Naive thymus-derived CD4-positive, alpha-beta T cell (primary cell): Measurements from ENCODE around the gene KDELR3. TPM values are rescaled to one million over a fixed set of nuclear protein-coding genes. Genes with fewer than 3 reads are reported as not detected.

Experiments used
- ATAC-seq: fragments of 150-1000 bp; cut with Tn5 transposase; 2 replicates; pipeline ENCODE4 v1.10.0; 2021; ENCODE audit warnings: mild to moderate bottlenecking, moderate library complexity
- CTCF ChIA-PET: fragments of 350-600 bp; sonication (Branson Sonifier 250); formaldehyde crosslinking; loops from one replicate; lab custom pipeline; 2021; ENCODE audit warnings: antibody characterized with exemption; lab: Charles Lee
- POLR2A ChIA-PET: fragments of 350-600 bp; sonication (Branson Sonifier 250); formaldehyde crosslinking; loops from one replicate; lab custom pipeline; 2021; ENCODE audit warnings: antibody characterized with exemption, inconsistent platforms; lab: Charles Lee
- DNase-seq, 9 donors: peaks; one replicate each; pipeline versions ENCODE4 v3.0.0 to v3.0.0-alpha.2; 2020 to 2022; ENCODE audit warnings: mixed read lengths in 1 of 9
- H3K27ac ChIP-seq: one replicate; pipeline ENCODE4 v1.7.0; 2013; ENCODE audit warnings: mild to moderate bottlenecking, low read depth, low read length, moderate library complexity
- H3K27me3 ChIP-seq, 2 donors: one replicate each; pipeline ENCODE4 v1.7.0; 2013; ENCODE audit warnings: low read length in 2 of 2, mild to moderate bottlenecking in 2 of 2, moderate library complexity in 2 of 2; ENCODE audit not compliant: control insufficient read depth in 2 of 2, insufficient read depth in 2 of 2
- H3K36me3 ChIP-seq, 3 experiments: 1 replicate in 2 of 3; 2 replicates in 1 of 3; pipeline ENCODE4 v1.7.0; 2013; ENCODE audit warnings: low read length in 3 of 3, mild to moderate bottlenecking in 3 of 3, moderate library complexity in 1 of 3; ENCODE audit not compliant: insufficient read depth in 3 of 3, control insufficient read depth in 2 of 3
- H3K4me1 ChIP-seq, 2 donors: one replicate each; pipeline ENCODE4 v1.7.0; 2013; ENCODE audit warnings: low read length in 2 of 2, mild to moderate bottlenecking in 2 of 2, moderate library complexity in 1 of 2; ENCODE audit not compliant: control insufficient read depth in 2 of 2, insufficient read depth in 2 of 2
- H3K4me3 ChIP-seq: 2 replicates; pipeline ENCODE4 v1.7.0; 2013; ENCODE audit warnings: mild to moderate bottlenecking, low read length
- H3K9me3 ChIP-seq, 3 experiments: 1 replicate in 2 of 3; 2 replicates in 1 of 3; pipeline ENCODE4 v1.7.0; 2013; ENCODE audit warnings: low read length in 3 of 3; ENCODE audit not compliant: control insufficient read depth in 2 of 3
- H3K27ac Mint-ChIP-seq, 9 donors: one replicate each; pipeline ENCODE4 v1.8.0; 2020 to 2022; ENCODE audit warnings: mixed read lengths in 9 of 9, mild to moderate bottlenecking in 8 of 9, moderate library complexity in 5 of 9, inconsistent platforms in 2 of 9
- H3K27me3 Mint-ChIP-seq, 5 donors: one replicate each; pipeline ENCODE4 v1.8.0; 2021 to 2022; ENCODE audit warnings: mixed read lengths in 5 of 5, mild to moderate bottlenecking in 1 of 5
- H3K36me3 Mint-ChIP-seq, 5 donors: one replicate each; pipeline ENCODE4 v1.8.0; 2020 to 2022; ENCODE audit warnings: mixed read lengths in 5 of 5, mild to moderate bottlenecking in 3 of 5, inconsistent platforms in 1 of 5
- H3K4me1 Mint-ChIP-seq, 7 donors: one replicate each; pipeline ENCODE4 v1.8.0; 2020 to 2022; ENCODE audit warnings: mixed read lengths in 7 of 7, mild to moderate bottlenecking in 3 of 7, inconsistent platforms in 1 of 7
- H3K4me3 Mint-ChIP-seq, 10 donors: one replicate each; pipeline ENCODE4 v1.8.0; 2020 to 2022; ENCODE audit warnings: mild to moderate bottlenecking in 10 of 10, mixed read lengths in 10 of 10, moderate library complexity in 6 of 10, inconsistent platforms in 2 of 10
- H3K9me3 Mint-ChIP-seq, 11 donors: one replicate each; pipeline ENCODE4 v1.8.0; 2020 to 2022; ENCODE audit warnings: mixed read lengths in 11 of 11, mild to moderate bottlenecking in 4 of 11, inconsistent platforms in 1 of 11, moderate library complexity in 1 of 11
- intact Hi-C, 2 donors: fragments of 100-400 bp; cut with micrococcal nuclease; formaldehyde crosslinking; loops; one replicate each; pipeline ENCODE4 v1.15.1; 2023
- polyA plus RNA-seq, 2 donors: library from polyadenylated mRNA; unstranded; fragments of 300-500 nt; fragmentation: Illumina TruSeq; gene quantifications; one replicate each; pipeline ENCODE4 v1.2.3, GENCODE V29; 2021
- total RNA-seq, 6 experiments: library from RNA in 5 of 6; stranded (reverse) in 5 of 6; gene quantifications; 1 replicate in 5 of 6; 2 replicates in 1 of 6; pipeline ENCODE4 v1.2.3 and lab custom pipeline; 2021 to 2026

KDELR3 gene
- total and polyA plus RNA-seq, 7 experiments from 2014 or later: 0.80 TPM; not detected in 6

- H3K4me3 ChIP-seq: no peak overlapping the region
- ChIA-PET POLR2A (interaction anchor here (0.9 kb wide), 1 partner anchor 8 kb away, joined by 3 read pairs; no protein-coding TSS in a partner anchor), CTCF (no interaction called here)
- intact Hi-C loops: no loop called here
- Mint-ChIP-seq H3K27me3 (peaks cover 40 to 86% (median 67%) of the 10 kb centered on the region in 5 donors), H3K9me3 (no peaks in the 10 kb centered on the region), H3K4me1 (peaks cover 0 to 22% (median 16%) of the 10 kb centered on the region in 7 donors), H3K4me3 (no peak overlapping the region), H3K27ac (no peak overlapping the region), H3K36me3 (no peaks in the 10 kb centered on the region)
- ATAC-seq (no peak), DNase-seq (no peak)
- peaks cover 0 to 10% of the 10 kb centered on the region in 2 donors for H3K4me1 ChIP-seq
- H3K27me3 ChIP-seq: peaks cover 0 to 17% of the 10 kb centered on the region in 2 donors
- no peaks in the 10 kb centered on the region for H3K9me3 ChIP-seq
- no peaks in the 10 kb centered on the region for H3K36me3 ChIP-seq
- no peak overlapping the region for H3K27ac ChIP-seq
Observed at GRCh38 chr22:38462960-38463784, 4.7 kb upstream of the KDELR3 start.

- DNase-seq (no peak), ATAC-seq (no peak)
- peaks cover 0 to 14% of the 10 kb centered on the region in 2 donors for H3K27me3 ChIP-seq
- no peaks in the 10 kb centered on the region for H3K9me3 ChIP-seq
- H3K4me3 ChIP-seq: no peak overlapping the region
- Mint-ChIP-seq H3K4me1 (peaks cover 0 to 24% (median 16%) of the 10 kb centered on the region in 7 donors), H3K9me3 (no peaks in the 10 kb centered on the region), H3K27ac (no peak overlapping the region), H3K36me3 (no peaks in the 10 kb centered on the region), H3K27me3 (peaks cover 32 to 76% (median 55%) of the 10 kb centered on the region in 5 donors), H3K4me3 (no peak overlapping the region)
- intact Hi-C loops: no loop called here
- CTCF ChIA-PET: no interaction called here
- peaks cover 0 to 10% of the 10 kb centered on the region in 2 donors for H3K4me1 ChIP-seq
- POLR2A ChIA-PET: no interaction called here
- H3K36me3 ChIP-seq: no peaks in the 10 kb centered on the region
- H3K27ac ChIP-seq: no peak overlapping the region
Observed at GRCh38 chr22:38464992-38465672, 2.8 kb upstream of the KDELR3 start.

- peaks cover 0 to 10% of the 10 kb centered on the region in 2 donors for H3K4me1 ChIP-seq
- H3K27ac ChIP-seq: no peak overlapping the region
- H3K27ac Mint-ChIP-seq: no peak overlapping the region
- no peaks in the 10 kb centered on the region for H3K9me3 Mint-ChIP-seq
- POLR2A ChIA-PET: no interaction called here
- intact Hi-C loops: no loop called here
- no peaks in the 10 kb centered on the region for H3K36me3 ChIP-seq
- CTCF ChIA-PET: no interaction called here
- no peaks in the 10 kb centered on the region for H3K36me3 Mint-ChIP-seq
- no peak for DNase-seq
- no peak for ATAC-seq
- H3K4me1 Mint-ChIP-seq: peaks cover 0 to 19% (median 16%) of the 10 kb centered on the region in 7 donors
- no peak overlapping the region for H3K4me3 ChIP-seq
- H3K9me3 ChIP-seq: no peaks in the 10 kb centered on the region
- peak overlapping the region in 1 of 10 donors; percentile 30 for H3K4me3 Mint-ChIP-seq
- peaks cover 25 to 70% (median 47%) of the 10 kb centered on the region in 5 donors for H3K27me3 Mint-ChIP-seq
- H3K27me3 ChIP-seq: peaks cover 0 to 14% of the 10 kb centered on the region in 2 donors
Observed at GRCh38 chr22:38465673-38466490, 2.0 kb upstream of the KDELR3 start.

GRCh38 chr22:38467438-38467903 lies 425 bp upstream of the KDELR3 start:
- H3K27me3 ChIP-seq: peaks cover 0 to 11% of the 10 kb centered on the region in 2 donors
- peaks cover 0 to 3% of the 10 kb centered on the region in 2 donors for H3K4me1 ChIP-seq
- no peak overlapping the region for H3K27ac ChIP-seq
- H3K27me3 Mint-ChIP-seq: peaks cover 25 to 55% (median 33%) of the 10 kb centered on the region in 5 donors
- peaks cover 0 to 15% (median 11%) of the 10 kb centered on the region in 7 donors for H3K4me1 Mint-ChIP-seq
- intact Hi-C loops: no loop called here
- ChIA-PET POLR2A (no interaction called here), CTCF (no interaction called here)
- peak overlapping the region; percentile 44 to 85 (median 68) for H3K4me3 Mint-ChIP-seq
- ATAC-seq (no peak), DNase-seq (no peak)
- peak overlapping the region; percentile 20 for H3K4me3 ChIP-seq
- no peaks in the 10 kb centered on the region for H3K9me3 Mint-ChIP-seq
- H3K27ac Mint-ChIP-seq: peak overlapping the region in 1 of 9 donors; percentile 46
- no peaks in the 10 kb centered on the region for H3K36me3 ChIP-seq
- H3K36me3 Mint-ChIP-seq: no peaks in the 10 kb centered on the region
- H3K9me3 ChIP-seq: no peaks in the 10 kb centered on the region

- ChIA-PET POLR2A (no interaction called here), CTCF (no interaction called here)
- intact Hi-C loops: no loop called here
- Histone ChIP-seq H3K4me1 (peaks cover 0 to 3% of the 10 kb centered on the region in 2 donors), H3K27ac (no peak overlapping the region), H3K27me3 (peaks cover 0 to 11% of the 10 kb centered on the region in 2 donors), H3K4me3 (peak overlapping the region; percentile 44), H3K9me3 (no peaks in the 10 kb centered on the region), H3K36me3 (no peaks in the 10 kb centered on the region)
- H3K4me3 Mint-ChIP-seq: peak overlapping the region; percentile 23 to 85 (median 63)
- peaks cover 18 to 44% (median 21%) of the 10 kb centered on the region in 5 donors for H3K27me3 Mint-ChIP-seq
- no peaks in the 10 kb centered on the region for H3K9me3 Mint-ChIP-seq
- peaks cover 0 to 15% (median 9%) of the 10 kb centered on the region in 7 donors for H3K4me1 Mint-ChIP-seq
- H3K36me3 Mint-ChIP-seq: no peaks in the 10 kb centered on the region
- DNase-seq (no peak), ATAC-seq (no peak)
- no peak overlapping the region for H3K27ac Mint-ChIP-seq
Observed at GRCh38 chr22:38468443-38469305, 778 bp downstream of the KDELR3 start.
